ENCODE results near the gene SETX.

DNA sequence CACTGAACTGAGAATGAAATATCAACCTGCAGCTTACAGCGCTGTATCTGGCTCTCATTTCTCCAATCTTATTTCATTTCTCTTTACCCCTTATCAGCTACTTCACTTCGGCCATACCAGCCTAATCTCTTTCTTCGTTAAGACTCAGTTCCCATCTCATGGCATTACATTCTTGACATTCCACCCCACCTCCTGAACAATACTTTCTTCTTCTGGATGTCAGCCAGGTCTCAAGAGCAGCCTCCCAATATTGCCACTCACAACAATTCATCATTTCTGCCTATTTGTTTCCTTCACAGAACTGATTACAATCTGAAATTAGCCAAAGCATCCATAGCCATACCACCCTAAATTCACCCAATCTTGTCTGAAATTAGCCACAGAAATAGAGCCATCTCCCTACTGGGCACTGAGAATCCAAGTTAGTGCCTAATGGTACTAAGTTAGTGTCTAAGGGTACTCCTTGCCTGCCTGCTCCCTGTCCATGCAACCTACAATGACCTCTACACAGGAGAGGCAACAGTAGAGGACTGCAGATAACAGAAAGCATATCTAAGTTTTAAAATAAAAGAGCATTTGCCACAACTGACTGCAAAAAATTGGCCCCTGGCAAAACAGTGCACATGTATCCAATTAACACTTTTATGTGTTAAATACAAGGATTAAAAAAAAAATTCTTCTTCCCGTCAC, 35.2 kb downstream of the SETX start:
- TF ChIP-seq, protein P1, sequence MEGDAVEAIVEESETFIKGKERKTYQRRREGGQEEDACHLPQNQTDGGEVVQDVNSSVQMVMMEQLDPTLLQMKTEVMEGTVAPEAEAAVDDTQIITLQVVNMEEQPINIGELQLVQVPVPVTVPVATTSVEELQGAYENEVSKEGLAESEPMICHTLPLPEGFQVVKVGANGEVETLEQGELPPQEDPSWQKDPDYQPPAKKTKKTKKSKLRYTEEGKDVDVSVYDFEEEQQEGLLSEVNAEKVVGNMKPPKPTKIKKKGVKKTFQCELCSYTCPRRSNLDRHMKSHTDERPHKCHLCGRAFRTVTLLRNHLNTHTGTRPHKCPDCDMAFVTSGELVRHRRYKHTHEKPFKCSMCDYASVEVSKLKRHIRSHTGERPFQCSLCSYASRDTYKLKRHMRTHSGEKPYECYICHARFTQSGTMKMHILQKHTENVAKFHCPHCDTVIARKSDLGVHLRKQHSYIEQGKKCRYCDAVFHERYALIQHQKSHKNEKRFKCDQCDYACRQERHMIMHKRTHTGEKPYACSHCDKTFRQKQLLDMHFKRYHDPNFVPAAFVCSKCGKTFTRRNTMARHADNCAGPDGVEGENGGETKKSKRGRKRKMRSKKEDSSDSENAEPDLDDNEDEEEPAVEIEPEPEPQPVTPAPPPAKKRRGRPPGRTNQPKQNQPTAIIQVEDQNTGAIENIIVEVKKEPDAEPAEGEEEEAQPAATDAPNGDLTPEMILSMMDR (IDR thresholded peaks at IDR 0.05) = no peak
- no peak for TF ChIP-seq POLR2A (IDR thresholded peaks at IDR 0.05)
- no peak for TF ChIP-seq POLR2AphosphoS5 (IDR thresholded peaks at IDR 0.05)

Measured in breast epithelium (tissue), 3 donors.